ENCODE data around the gene DOCK6.
A peak's percentile ranks its signal among the peaks of the same experiment; 100 is the strongest.
"Not testable (repeated sequence)": the region's sequence is repeated elsewhere in the genome, so short reads cannot be mapped to it uniquely, and the experiment has no call there.

Gene DOCK6

GRCh38 chr19:11164879-11165406, 97.4 kb downstream of the DOCK6 start:
- ATAC-seq, result no peak
- TF ChIP-seq ZNF565 (CRISPR knock-in tag; conservative IDR thresholded peaks at IDR 0.05; ENCODE audit: low read depth), result no peak
- no peak for TF ChIP-seq CREB5 (CRISPR knock-in tag; IDR thresholded peaks at IDR 0.05; ENCODE audit: low read depth)
- no peak for TF ChIP-seq TOX (CRISPR knock-in tag; IDR thresholded peaks at IDR 0.05; ENCODE audit: borderline replicate concordance)
- TF ChIP-seq GLIS3 (CRISPR knock-in tag; IDR thresholded peaks at IDR 0.05), result no peak
- TF ChIP-seq ISL1 (CRISPR knock-in tag; IDR thresholded peaks at IDR 0.05), result no peak
- TF ChIP-seq POU6F1 (CRISPR knock-in tag; IDR thresholded peaks at IDR 0.05; ENCODE audit: borderline replicate concordance, low read depth), result no peak
- no peak for TF ChIP-seq TCF4 (CRISPR knock-in tag; IDR thresholded peaks at IDR 0.05; ENCODE audit: borderline replicate concordance)
- no peak for TF ChIP-seq ESRRG (CRISPR knock-in tag; IDR thresholded peaks at IDR 0.05)
- TF ChIP-seq ZFP3 (CRISPR knock-in tag; IDR thresholded peaks at IDR 0.05), result no peak
- no peak for TF ChIP-seq BACH2 (CRISPR knock-in tag; IDR thresholded peaks at IDR 0.05; ENCODE audit: borderline replicate concordance)

- no peak for ATAC-seq
- TF ChIP-seq ISL1 (CRISPR knock-in tag; IDR thresholded peaks at IDR 0.05) (no peak), TCF4 (CRISPR knock-in tag; IDR thresholded peaks at IDR 0.05; ENCODE audit: borderline replicate concordance) (no peak), CREB5 (CRISPR knock-in tag; IDR thresholded peaks at IDR 0.05; ENCODE audit: low read depth) (no peak), ZC3H10 (CRISPR knock-in tag; IDR thresholded peaks at IDR 0.05) (no peak), ZNF565 (CRISPR knock-in tag; conservative IDR thresholded peaks at IDR 0.05; ENCODE audit: low read depth) (no peak)
These were observed 98.0 kb downstream of the DOCK6 start for GRCh38 chr19:11164296-11164695.

GRCh38 chr19:11160440-11160768, 101.9 kb downstream of the DOCK6 start:
- not testable (repeated sequence) for ATAC-seq

GRCh38 chr19:11159598-11160439, 102.5 kb downstream of the DOCK6 start:
- ATAC-seq, result no peak
- no peak for TF ChIP-seq POU6F1 (CRISPR knock-in tag; IDR thresholded peaks at IDR 0.05; ENCODE audit: borderline replicate concordance, low read depth)
- no peak for TF ChIP-seq ARNTL (CRISPR knock-in tag; IDR thresholded peaks at IDR 0.05; ENCODE audit: borderline replicate concordance, low read depth)
- TF ChIP-seq PATZ1 (CRISPR knock-in tag; IDR thresholded peaks at IDR 0.05; ENCODE audit: borderline replicate concordance), result no peak
- no peak for TF ChIP-seq ZNF565 (CRISPR knock-in tag; conservative IDR thresholded peaks at IDR 0.05; ENCODE audit: low read depth)
- TF ChIP-seq TCF4 (CRISPR knock-in tag; IDR thresholded peaks at IDR 0.05; ENCODE audit: borderline replicate concordance), result no peak

GRCh38 chr19:11155373-11156120, 106.8 kb downstream of the DOCK6 start, which contains the start of gene SPC24:
SPC24 (minus strand) TSS chr19:11155782; CDS start chr19:11155776, 6 bp downstream.
- ATAC-seq, result peak; percentile 97
- TF ChIP-seq ZNF70 (CRISPR knock-in tag; IDR thresholded peaks at IDR 0.05) (no peak), ZFP3 (CRISPR knock-in tag; IDR thresholded peaks at IDR 0.05) (peak; percentile 99)

Data from SK-N-SH treated with all-trans-retinoic acid at 6 μM for 48 hours (cell line).